CD4-positive, alpha-beta T cell treated with Interleukin-21 for 1 hour (primary cell): ENCODE measurements around the gene SETD3.

Source experiments
- DNase-seq: peaks from one replicate; pipeline ENCODE4 v3.0.0-alpha.2; 2020

SETD3 gene

DNA sequence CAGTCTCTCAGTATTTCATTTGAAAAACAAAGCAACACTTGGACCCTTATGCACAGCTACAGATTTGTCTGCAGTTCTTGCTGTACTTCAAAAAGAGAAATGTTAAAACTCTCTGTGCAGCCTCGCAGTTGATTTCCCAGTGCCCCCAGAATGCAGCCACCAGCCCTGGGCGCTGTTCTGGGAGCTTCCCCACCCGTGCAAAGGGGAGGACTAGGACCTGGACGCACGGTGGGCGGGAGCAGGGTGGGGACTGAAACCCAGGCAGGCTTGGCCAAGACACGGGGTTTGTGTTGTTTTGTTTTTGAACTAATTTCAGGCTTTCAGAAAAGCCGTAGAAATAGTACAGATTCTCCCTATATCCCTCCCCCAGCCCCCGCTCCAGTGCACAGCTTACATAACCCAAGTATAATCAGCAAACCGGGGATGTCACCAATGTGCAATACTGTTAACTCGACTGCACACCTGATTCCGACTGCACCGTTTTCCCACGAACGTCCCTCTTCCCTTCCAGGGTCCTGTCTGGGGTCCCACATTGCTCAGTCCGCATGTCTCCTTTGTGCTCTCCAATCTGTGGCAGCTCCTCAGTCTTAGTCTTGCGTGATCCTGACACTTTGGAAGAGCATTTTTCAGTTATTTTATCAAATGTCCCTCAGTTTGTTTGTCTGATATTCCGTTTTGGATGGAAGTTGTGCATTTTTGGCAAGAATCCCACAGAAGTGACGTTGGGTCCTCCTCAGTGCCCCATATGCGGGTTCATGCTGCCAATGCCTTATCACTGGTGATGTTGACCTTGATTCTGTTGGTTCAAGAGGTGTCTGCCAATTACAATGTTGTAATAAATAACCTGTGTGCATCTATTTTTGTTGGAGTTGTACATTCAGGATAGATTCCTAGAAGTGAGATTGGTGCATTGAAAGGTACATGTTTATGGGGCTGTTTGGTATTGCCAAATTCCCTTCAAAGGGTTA is 95.9 kb downstream of the SETD3 start:
- no peak for DNase-seq

DNA sequence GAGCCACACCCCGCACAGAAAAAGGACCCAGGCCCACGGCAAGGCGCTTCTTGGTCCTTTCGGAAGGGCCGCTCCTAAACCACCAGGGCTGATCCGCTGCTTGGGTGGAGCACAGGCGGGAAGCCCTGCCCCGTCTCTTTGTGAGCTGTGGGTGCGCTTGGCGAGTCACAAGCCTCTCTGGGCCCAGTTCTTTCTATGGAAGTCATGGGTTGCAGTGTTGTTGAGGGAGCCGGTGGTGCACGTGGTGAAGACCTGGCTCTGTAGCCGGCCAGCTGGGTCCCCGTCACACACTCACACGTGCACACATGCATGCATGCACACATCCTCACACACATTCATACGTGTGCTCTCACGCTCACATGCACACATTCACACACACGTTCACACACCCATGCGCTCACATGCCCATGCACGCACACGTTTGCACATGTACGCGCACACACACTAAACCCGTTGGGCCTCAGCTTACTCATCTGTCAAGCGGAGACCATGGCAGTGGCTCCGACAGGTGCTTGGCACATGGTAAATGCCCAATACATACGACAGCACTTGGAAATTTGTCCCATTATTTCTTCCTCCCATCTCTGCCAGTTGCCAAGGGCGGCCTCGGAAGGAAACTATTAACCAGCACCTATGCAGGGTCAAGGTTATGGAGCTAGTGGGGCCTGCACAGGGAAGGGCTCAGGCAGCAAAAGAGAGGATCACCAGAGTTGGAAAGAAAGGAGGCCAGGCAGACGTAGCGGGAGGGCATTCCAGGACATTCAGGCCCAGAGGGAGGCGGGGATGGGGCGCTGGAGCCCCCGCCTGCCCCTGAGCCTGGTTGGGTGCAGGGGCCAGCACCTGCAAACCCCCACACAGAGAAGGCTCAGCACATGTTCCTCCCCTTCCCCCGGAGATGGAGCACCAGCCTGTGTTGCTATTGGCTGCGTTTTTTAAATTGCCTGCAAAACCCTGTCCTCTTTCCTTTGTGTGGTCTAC is 96.9 kb downstream of the SETD3 start:
- DNase-seq: no peak

DNA sequence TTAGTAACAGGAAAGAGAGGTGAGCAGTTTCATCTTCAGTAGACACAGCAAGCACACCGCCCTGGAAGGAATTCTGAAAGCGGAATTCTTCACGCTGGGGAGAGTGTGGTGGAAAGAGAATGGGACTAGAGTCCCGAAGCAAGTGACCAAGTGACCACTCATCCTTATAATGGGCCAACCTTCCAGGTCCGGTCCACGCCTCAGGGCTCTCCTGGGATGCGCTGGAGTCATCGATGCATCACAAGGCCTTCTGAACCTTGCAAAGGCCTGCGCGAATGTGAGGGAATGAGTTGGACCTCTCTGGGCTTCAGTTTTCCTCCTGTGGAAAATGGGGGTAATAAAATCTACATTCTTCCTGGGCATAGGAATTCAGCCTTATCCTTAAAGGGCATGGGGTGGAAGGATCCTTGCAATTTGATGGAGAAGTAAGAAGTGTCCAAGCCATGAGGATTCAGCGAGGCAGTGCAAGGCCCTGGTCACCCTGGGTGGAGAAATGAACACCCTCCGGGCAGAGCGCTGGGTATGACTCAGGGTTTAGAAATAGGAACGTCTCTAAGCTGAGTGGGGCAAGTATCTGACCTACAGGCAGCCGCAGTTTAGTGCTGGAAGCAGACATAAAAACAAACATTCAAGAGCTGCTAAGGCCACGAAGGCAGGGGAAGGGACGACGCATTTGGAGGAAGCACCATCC is 97.7 kb downstream of the SETD3 start:
- no peak for DNase-seq

GRCh38 chr14:99382071-99382470 is 98.6 kb downstream of the SETD3 start:
- no peak for DNase-seq

DNA sequence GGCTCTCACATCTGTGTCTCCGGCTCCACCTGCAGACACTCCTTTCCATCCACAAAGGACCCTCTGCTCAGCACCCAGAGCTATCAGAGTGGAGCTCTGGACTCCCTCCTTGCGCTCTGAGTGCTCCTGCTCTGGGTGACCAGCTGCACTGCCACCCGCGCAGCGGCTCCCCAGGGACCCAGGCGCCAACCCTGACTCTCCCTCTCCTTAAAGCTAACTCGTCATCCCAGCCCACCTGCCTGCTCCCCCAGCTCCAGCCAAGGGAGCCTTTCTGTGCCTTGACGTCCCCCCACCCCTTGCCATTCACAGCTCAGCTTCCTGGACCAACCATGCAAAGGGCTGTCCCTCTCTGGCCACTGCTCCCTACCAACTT is 99.0 kb downstream of the SETD3 start:
- no peak for DNase-seq

- no peak for DNase-seq
Measured at GRCh38 chr14:99380991-99381687, 99.5 kb downstream of the SETD3 start.

DNA sequence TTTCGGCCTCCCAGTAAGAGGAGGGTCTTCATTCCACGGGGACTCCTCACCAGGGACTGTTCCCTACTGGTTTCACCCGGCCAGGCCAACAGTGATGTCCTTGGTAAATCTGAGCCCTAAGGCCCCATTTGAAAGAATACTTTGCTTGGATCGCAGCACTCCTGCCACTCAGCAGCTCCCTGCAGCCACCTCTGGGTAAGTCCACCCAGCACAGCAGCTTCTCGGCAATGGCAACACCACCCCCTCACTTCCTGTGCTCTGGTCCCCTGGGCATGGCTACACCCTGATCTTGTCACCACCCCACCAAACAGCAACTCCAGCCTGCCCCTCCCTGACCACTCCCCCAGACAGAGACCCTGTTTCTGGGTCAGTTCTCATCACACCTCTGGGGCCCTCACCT is 100.3 kb downstream of the SETD3 start:
- DNase-seq: no peak

DNA sequence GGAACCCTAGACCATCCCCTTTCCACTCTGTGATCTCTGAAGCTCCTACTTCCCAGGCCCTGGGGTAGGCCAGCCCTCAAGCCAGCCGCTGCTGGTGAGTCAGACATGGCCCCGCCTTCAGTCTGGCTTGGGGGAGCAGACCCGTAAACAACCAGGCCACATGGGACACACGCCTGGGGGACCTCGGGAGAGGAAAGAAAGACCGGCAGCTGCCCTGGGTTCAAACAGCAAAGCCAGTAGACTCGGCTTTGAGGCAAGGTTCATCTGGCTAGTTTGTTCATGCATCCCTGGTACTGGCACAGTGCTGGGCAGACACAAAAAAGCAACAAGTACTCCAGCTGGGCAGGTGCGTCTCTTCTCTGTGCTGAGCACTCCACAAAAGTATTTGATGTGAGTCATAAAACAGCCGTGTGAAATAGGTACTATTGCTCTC is 101.9 kb downstream of the SETD3 start:
- no peak for DNase-seq

GRCh38 chr14:99377951-99378350 is 102.7 kb downstream of the SETD3 start:
- no peak for DNase-seq

GRCh38 chr14:99374964-99375363 is 105.7 kb downstream of the SETD3 start:
- no peak for DNase-seq

DNA sequence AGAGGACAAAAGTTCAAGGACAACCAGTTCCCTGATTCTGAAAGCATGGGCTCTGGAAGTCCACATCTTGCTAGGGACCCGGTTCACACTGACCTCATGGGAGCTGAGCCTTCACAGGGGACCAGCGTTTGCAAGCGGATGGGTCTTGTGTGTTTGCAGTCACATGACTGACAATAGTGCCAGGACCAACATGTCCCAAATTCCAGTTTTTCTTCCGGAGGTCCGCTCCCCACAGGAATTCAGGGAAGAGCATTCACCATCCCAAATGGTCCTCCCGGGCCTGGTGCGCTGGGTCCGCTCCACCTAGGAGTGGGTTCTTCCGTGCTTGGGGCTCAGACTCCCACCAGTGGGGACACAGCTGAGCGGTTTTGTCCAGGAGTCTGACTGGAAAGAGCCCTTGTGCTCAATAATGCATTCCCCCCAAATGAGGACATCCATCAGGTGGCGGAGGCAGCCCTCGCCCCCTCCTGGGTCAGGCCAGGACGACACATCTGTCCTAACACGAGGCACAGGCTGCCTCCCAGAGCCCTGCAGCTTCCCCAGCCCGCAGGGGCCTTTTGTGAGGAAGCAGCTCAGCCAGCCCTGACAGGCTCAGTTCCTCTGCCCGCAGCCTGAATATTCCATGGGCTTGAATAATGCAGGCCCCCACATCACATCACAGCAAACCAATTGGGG is 116.9 kb downstream of the SETD3 start:
- DNase-seq: no peak

- no peak for DNase-seq
Measured at GRCh38 chr14:99363051-99363450, 117.6 kb downstream of the SETD3 start.

DNA sequence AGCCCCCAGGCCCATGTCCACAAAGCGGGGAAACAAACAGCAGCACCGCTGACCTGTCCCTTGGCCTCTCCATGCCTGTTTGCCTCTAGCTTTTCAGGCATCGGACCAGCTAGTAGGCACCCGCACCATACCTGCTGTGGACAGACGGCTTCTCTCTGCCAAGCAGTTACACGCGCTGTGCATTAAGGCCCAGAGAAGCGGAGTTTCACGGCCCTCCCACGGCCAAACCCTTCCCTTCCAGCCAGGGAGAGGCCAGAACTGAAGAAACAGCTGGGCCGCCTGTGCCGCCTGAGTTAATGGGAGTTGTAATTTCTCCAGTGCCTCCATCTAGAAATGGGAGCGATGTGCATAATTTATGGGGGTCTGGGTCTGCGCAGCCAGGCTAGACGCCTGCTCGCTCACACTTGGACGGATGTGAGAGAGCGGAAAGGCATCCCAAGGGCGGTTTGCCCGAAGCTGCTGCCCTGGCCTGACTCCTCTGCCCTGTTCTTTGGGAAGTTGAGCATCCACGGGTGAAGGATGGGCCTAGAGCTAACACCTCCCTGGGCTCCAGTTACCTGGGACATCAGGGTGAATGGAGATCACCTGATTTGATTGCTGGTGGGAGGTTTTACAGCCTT is 119.0 kb downstream of the SETD3 start:
- DNase-seq: no peak

DNA sequence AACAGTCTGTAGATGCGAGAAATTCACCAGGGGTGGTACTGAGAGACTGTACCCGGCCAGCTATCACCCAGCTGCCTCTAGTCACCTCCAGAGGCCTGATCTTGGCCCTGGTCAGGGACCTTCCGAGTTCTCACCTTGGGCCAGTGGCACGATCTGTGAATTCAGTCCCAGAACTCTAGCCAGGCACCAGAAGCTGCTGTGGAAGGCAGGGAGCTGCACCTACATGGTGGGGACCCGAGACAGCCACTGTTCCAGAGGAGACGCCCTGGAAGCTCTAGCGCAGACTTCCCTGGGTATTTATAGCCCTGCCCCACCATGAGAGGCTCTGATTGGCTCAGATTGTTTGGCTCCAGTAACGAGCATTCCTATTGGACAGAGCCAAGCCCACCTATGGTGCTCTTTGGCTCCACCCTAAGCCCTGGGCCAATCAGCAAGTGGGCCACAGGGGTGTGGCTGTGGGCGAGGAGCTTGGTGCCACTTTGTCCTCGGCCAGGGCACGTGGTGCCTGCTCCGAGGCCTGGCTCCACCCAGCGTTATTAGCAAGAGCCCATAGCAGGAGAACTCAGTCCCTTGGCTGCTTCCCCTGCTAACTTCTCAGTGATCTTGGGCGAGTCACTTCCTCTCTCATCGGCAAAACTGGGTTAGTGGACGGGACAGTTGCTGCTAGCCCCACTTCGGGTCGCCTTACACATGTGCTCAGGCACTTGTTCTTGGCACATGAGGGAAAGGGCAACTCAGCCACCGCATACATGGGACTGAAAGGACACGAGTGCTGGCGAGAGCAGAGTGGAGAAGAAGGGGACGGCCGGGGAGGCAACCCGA is 119.7 kb downstream of the SETD3 start:
- no peak for DNase-seq

GRCh38 chr14:99359906-99360305 is 120.8 kb downstream of the SETD3 start:
- no peak for DNase-seq

DNA sequence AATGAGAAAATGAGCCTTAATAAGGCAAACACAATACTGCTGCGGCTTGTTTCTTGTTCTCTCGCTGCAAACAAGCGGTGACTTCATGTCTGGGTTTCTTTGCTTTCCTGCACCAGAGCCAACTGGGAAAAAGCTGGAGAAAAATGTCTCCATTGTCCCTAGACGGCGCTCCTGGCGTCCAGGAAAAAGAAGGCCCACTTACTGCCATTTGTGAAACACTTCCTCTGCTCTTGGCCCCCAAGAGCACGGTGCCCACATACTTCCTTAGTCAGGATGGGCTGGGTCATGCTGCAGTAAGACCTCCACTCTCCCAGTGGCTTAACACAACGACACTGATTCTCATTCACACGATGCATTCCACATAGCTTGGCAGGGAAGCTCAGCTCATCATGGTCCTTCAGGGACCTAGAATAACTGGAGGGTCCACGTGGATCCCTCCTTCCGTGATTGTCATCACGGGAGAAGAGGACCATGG is 122.7 kb downstream of the SETD3 start:
- DNase-seq: no peak

GRCh38 chr14:99357151-99357915 is 123.3 kb downstream of the SETD3 start:
- no peak for DNase-seq

DNA sequence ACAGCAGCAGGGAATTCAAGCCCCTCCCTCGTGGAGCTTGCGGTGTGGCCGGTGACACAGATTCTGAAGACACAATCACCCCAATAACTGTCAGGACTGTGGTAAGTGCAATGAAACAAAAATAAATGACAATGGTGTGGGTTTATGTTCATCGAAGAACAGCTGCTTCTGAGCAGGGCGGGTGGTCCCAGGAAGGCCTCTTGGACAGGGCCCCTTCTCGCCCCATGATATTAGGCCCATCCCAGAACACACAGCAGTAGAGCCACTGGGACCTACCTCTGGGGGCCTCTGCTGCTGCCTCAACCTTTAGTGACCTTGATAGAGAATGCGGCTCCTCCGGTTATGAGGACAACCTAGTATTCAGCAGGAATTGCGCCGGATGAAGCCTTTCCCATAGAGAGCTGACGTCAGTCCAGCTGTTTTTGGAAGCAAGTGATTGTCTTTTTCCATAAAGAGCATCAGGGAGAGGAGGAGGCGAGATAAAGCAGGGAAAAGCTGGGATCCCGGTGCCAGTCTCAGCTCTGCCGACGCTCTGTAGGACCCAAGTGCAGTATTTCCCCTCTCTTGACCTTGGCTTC is 124.5 kb downstream of the SETD3 start:
- no peak for DNase-seq
